Left ventricle myocardium inferior (tissue), 1 donor: ENCODE measurements around the gene RREB1. TPM values are rescaled to one million over a fixed set of nuclear protein-coding genes. Genes with fewer than 3 reads are reported as not detected.
"Not testable (repeated sequence)": the region's sequence is repeated elsewhere in the genome, so short reads cannot be mapped to it uniquely, and the experiment has no call there.

Experiments
- DNase-seq: peaks from one replicate; pipeline ENCODE4 v3.0.0-alpha.2; 2020
- H3K27ac ChIP-seq: fragments of 200-600 bp; replicated peaks from 2 replicates; pipeline ENCODE4 v1.8.0; 2021
- H3K27me3 ChIP-seq: fragments of 200-600 bp; 2 replicates; pipeline ENCODE4 v1.8.0; 2021; ENCODE audit warnings: low read depth
- H3K36me3 ChIP-seq: fragments of 200-600 bp; 2 replicates; pipeline ENCODE4 v1.8.0; 2021
- H3K4me1 ChIP-seq: fragments of 200-600 bp; 2 replicates; pipeline ENCODE4 v1.8.0; 2021
- H3K4me3 ChIP-seq: fragments of 200-600 bp; 2 replicates; pipeline ENCODE4 v1.8.0; 2021; ENCODE audit warnings: mild to moderate bottlenecking, moderate library complexity
- H3K9me3 ChIP-seq: fragments of 200-600 bp; replicated peaks from 2 replicates; pipeline ENCODE4 v1.8.0; 2021
- intact Hi-C: fragments of 100-400 bp; cut with micrococcal nuclease; formaldehyde crosslinking; loops from one replicate; pipeline ENCODE4 v1.11.0; 2022
- total RNA-seq: library from RNA; stranded (reverse); fragmentation: NEBNext Ultra II Directional; extraction: Animal tissue kit (Norgen Biotek cat#: 25700); gene quantifications from one replicate; pipeline ENCODE4 v1.2.1, GENCODE V29; 2021
- TF ChIP-seq, protein P1 (sequence below): fragments of 200-600 bp; IDR thresholded peaks from 2 replicates; pipeline ENCODE4 v1.8.0; 2021; ENCODE audit warnings: antibody characterized with exemption, mild to moderate bottlenecking, borderline replicate concordance
- donor health status: DM: no; HTN: yes; CAD: no; lungs with severe emphysema.

RREB1 gene
- total RNA-seq, 1 donor from 2014 or later: 33.3 TPM

DNA sequence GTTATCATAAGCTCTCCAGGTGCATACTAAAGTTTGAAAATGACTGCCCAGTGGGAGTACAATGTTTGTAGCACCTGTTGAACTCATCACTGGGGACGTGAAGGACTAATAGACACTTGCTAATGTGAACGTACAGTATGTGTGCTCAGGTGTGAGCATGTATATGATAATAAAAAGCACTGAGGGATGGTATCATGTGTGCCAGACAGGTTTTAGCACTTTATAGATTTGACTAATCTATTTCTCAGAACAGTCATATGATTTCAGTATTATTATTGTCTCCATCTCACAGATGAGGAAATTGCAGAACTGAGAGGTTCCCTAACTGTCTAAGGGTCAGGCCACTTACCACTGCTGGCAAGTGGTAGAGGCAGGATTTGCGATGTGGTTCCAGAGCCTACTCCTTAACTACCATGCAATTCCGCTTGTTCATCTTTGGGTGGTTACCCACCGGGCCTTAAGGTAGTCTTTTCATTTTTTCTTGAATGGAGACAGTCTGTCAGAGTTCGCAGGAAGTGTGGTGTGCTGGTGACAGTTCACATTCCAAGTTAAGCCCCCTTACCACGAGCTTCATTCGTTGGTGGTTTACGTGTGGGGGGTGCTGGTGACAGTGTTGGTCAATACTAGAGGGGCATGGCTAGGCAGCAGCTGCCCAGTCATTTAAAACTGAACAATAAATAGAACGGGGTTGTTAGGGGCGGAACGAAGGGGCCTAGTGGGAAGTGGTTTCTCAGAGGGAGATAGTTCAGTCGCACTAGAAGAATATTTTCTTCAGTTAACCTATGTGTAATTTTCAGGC lies 46.8 kb downstream of the RREB1 start:
- Histone ChIP-seq H3K36me3 (no peaks in the 10 kb centered on the region), H3K27ac (peak overlapping the region; percentile 70), H3K9me3 (no peaks in the 10 kb centered on the region), H3K4me1 (peaks cover 89% of the 10 kb centered on the region), H3K4me3 (no peak overlapping the region), H3K27me3 (no peaks in the 10 kb centered on the region)
- DNase-seq: no peak
- intact Hi-C loops: no loop called here
- TF ChIP-seq, protein P1, sequence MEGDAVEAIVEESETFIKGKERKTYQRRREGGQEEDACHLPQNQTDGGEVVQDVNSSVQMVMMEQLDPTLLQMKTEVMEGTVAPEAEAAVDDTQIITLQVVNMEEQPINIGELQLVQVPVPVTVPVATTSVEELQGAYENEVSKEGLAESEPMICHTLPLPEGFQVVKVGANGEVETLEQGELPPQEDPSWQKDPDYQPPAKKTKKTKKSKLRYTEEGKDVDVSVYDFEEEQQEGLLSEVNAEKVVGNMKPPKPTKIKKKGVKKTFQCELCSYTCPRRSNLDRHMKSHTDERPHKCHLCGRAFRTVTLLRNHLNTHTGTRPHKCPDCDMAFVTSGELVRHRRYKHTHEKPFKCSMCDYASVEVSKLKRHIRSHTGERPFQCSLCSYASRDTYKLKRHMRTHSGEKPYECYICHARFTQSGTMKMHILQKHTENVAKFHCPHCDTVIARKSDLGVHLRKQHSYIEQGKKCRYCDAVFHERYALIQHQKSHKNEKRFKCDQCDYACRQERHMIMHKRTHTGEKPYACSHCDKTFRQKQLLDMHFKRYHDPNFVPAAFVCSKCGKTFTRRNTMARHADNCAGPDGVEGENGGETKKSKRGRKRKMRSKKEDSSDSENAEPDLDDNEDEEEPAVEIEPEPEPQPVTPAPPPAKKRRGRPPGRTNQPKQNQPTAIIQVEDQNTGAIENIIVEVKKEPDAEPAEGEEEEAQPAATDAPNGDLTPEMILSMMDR: no peak

DNA sequence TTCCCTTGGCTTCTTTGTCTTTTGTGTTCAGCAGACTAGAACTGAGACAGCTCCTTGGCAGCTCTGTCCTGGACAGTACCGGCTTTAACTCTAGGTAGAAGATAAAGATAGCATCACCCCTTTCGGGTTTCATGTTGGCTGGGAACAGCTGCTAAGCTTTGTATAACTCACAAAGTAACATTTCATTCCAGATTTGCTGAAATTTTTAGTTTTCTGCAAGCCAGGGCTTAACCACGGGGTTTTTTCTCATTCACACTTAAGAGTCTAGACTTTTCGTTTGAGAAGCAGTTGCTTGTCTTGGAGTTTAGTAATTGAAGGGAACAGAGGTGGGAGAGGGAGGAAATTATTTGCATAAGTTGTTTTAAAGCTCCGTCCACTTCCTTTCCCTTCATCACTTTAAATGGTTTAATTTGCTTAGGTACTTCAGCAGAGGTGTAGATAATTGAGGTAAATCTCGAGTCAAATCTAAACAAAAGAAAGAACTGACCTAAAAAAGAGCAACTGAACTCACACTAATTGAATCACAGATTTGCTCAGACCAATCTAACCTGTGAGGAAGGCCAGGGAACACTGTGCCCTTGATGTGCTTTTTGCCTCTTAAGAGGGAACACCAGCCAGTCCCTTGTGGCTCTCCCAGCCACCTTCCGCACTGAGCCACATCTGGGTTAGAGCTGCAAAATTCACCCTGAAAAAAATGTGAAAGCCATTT lies 48.3 kb downstream of the RREB1 start:
- H3K27me3 ChIP-seq: no peaks in the 10 kb centered on the region
- no peaks in the 10 kb centered on the region for H3K36me3 ChIP-seq
- no peak overlapping the region for H3K4me3 ChIP-seq
- H3K4me1 ChIP-seq: peaks cover 94% of the 10 kb centered on the region
- TF ChIP-seq, protein P1: no peak
- no peak for DNase-seq
- H3K27ac ChIP-seq: peak overlapping the region; percentile 70
- no peaks in the 10 kb centered on the region for H3K9me3 ChIP-seq
- intact Hi-C loops: no loop called here

DNA sequence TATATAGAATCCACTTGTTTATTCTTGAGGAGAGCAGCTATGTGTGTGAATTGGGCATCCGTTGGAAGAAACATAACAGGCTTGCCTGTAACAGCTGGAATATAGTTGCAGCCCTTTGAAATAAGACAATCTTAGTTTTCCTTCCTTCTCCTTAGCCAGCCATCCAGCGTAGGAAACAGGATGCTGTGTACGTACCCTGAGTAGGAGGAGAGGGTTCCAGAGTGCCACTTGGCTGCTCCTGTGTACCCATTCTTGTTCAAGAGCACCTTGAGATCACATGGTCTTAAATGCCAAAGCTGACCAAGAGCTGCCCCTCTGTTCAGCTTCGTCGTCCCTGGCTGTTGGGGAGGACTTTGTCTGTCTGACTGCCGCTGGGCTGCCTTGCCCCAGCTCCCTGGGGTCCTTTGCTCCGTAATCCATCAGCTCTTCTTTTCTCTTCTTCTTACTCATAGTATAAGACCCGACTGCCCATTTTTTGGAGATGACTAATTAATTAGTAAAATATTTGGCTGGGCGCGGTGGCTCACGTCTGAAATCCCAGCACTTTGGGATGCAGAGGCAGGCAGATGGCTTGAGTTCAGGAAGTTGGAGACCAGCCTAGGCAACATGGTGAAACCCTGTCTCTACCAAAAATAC lies 49.0 kb downstream of the RREB1 start:
- intact Hi-C loops: no loop called here
- H3K27me3 ChIP-seq: no peaks in the 10 kb centered on the region
- peak overlapping the region; percentile 70 for H3K27ac ChIP-seq
- H3K36me3 ChIP-seq: no peaks in the 10 kb centered on the region
- no peak overlapping the region for H3K4me3 ChIP-seq
- peaks cover 94% of the 10 kb centered on the region for H3K4me1 ChIP-seq
- no peak for DNase-seq
- TF ChIP-seq, protein P1: no peak
- no peaks in the 10 kb centered on the region for H3K9me3 ChIP-seq

DNA sequence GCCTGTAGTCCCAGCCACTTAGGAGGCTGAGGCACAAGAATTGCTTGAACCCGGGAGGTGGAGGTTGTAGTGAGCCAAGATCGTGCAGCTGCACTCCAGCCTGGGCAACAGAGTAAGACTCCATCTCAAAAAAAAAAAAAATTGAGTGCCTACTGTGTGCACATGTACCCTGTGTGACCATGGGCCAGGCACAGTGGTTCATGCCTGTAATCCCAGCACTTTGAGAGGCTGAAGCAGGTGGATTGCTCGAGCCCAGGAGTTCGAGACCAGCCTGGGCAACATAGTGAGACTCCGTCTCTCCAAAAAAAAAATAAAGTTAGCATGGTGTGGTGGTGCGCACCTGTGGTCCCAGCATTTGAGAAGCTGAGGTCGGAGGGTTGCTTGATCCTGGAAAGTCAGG lies 49.5 kb downstream of the RREB1 start:
- intact Hi-C loops, H3K27ac ChIP-seq, DNase-seq, H3K36me3 ChIP-seq, H3K27me3 ChIP-seq, H3K4me3 ChIP-seq, H3K9me3 ChIP-seq: not testable (repeated sequence)
- H3K4me1 ChIP-seq: peaks cover 94% of the 10 kb centered on the region

DNA sequence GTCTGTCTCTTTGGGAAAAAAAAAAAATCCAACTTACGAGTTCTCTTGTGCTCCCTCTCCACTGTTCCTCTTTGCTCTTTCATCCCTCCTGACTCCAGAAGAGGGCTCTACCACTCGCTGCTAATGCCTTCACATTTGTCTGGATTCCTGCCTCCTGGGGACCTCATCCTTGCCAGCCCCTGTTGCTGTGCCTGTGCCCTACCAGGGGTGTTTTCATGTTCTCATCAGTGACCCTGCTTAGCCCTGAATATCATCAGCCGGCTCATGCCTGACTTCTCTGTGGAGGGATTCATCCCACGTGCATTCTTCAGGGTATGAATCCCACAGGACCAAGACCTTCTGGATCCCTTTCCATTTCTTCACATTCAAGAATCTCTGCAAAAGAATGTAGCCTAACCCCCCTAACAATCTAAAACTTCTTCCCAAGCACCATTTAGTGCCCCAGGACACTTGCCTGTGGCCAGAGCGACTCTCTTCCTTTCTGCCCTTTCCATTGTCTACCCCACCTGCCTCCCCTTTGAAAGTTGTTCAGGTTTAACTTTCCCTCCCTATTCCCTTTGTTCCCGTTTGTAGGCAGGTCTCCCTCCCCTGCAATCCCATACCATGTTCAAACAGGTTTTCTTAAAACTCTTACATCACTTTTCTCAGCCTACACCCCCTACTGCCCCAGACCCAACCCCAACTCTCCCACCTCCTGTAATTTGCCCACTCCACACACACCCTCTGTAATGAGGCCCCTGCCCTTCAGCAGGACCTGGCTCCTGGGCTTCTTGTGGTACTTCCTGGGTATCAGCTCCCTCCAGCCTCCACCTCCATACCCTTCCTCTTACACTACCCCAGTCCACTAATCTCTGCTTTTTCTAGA lies 50.2 kb downstream of the RREB1 start:
- TF ChIP-seq, protein P1: no peak

More for the DNA sequence above, 50.2 kb downstream of the RREB1 start:
- H3K27ac ChIP-seq: peak overlapping the region; percentile 67
- intact Hi-C loops: no loop called here
- peaks cover 94% of the 10 kb centered on the region for H3K4me1 ChIP-seq
- H3K27me3 ChIP-seq: no peaks in the 10 kb centered on the region
- no peak for DNase-seq
- no peaks in the 10 kb centered on the region for H3K9me3 ChIP-seq
- no peaks in the 10 kb centered on the region for H3K36me3 ChIP-seq
- no peak overlapping the region for H3K4me3 ChIP-seq
